Mammary epithelial cell (primary cell): ENCODE results near the gene PRDM12.
A peak's percentile ranks its signal among the peaks of the same experiment; 100 is the strongest.

Source experiments
- EZH2 ChIP-seq: IDR thresholded peaks from 2 replicates; pipeline ENCODE4 v1.6.1; 2012; ENCODE audit warnings: low read length, inconsistent platforms, borderline replicate concordance
- TF ChIP-seq, protein P1 (sequence below), 2 donors: IDR thresholded peaks in 1 of 2; conservative IDR thresholded peaks in 1 of 2; 2 replicates each; pipeline ENCODE4 v1.5.1; 2011 to 2012; ENCODE audit warnings: inconsistent platforms in 2 of 2, low read length in 2 of 2, mild to moderate bottlenecking in 2 of 2, control low read depth in 1 of 2, low read depth in 1 of 2; ENCODE audit not compliant: insufficient read depth in 1 of 2; ENCODE audit errors: extremely low read depth in 1 of 2

DNA sequence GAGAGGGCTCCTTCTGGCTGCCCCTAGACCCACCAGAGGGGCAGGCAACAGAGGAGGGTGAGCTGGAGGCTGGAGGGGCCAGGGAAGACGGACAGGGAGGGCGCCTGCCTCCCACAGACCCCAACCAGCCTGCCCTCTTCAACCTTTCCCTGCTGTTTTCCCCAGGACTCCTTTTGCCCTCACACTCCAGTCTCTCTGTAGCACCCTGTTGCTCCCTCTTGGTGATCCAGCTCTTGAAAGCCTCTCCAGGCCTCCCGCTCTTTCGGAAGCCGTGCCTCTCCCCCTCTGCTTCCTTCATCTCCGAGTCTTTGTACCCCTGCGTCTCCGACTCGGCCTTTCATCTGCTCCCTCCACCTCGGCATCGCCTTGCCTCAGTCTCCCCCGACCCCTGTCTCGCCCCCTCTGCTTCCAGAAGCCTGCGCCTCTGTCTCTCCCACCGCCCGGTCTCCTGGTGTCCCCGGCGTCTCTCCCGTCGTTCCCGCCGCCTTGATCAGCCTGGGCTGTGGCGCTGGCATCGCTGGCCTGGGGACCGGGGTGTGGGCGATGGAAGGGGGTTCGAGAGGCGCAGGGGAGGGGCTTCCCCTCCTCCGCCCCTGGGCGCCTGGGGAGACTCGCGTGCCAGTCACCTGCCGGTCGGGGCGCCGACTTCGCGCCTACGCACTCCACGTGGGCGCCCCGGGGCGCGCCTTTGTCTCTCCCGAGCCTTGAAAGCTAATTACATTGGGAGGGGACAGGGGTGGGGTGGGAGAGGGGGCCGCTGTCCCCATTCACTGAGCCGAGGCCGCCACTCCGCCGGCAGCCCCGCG, 5.3 kb upstream of the PRDM12 start:
- TF ChIP-seq, protein P1, sequence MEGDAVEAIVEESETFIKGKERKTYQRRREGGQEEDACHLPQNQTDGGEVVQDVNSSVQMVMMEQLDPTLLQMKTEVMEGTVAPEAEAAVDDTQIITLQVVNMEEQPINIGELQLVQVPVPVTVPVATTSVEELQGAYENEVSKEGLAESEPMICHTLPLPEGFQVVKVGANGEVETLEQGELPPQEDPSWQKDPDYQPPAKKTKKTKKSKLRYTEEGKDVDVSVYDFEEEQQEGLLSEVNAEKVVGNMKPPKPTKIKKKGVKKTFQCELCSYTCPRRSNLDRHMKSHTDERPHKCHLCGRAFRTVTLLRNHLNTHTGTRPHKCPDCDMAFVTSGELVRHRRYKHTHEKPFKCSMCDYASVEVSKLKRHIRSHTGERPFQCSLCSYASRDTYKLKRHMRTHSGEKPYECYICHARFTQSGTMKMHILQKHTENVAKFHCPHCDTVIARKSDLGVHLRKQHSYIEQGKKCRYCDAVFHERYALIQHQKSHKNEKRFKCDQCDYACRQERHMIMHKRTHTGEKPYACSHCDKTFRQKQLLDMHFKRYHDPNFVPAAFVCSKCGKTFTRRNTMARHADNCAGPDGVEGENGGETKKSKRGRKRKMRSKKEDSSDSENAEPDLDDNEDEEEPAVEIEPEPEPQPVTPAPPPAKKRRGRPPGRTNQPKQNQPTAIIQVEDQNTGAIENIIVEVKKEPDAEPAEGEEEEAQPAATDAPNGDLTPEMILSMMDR (conservative IDR thresholded peaks at IDR 0.05 in 1 of 2, IDR thresholded peaks at IDR 0.05 in 1 of 2; ENCODE audit: extremely low read depth in 1 of 2, insufficient read depth in 1 of 2, low read depth in 1 of 2, low read length in 2 of 2): no peak
- peak; percentile 69 for TF ChIP-seq EZH2
